ENCODE results near the gene RAPGEF3.

The RAPGEF3 gene

DNA sequence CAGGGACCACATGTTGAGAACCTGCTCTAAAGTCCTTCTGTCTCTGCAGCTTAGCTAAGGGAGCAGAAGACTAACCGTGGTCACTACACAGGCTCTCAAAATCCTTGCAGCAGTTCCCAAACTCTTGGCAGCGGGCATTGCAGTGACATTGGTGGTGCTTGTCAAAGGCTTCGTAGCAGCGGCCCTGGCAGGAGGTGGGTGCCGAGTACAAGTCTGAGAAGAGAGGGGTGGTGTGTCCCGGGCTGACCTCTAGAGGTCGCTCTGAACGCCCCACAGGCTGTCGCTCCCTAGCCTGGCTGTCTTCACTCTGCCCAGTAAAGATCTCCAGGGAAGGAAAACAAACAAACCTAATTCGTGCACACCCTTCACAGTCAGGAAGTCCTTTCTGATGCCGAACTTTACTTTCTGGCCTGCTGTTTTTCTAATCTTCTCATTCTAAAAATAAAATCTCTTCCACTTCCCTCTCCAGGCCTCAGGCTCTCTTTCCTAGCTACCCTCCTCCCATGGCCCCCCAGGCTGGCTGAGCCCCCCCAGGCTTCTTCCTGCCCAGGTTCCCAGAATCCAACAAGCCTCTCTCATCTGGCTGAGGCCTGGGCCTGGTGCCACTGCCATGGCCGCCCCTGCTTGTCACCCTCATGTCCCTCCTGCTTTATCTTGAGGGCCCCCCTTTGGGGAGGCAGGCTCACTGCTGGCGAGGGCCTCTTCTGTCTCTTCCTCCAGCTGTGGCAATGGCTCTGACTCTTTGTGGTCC lies 41.1 kb downstream of the RAPGEF3 start:
- DNase-seq, result no peak

GRCh38 chr12:47717046-47717442 lies 41.6 kb downstream of the RAPGEF3 start:
- DNase-seq, result no peak

DNA sequence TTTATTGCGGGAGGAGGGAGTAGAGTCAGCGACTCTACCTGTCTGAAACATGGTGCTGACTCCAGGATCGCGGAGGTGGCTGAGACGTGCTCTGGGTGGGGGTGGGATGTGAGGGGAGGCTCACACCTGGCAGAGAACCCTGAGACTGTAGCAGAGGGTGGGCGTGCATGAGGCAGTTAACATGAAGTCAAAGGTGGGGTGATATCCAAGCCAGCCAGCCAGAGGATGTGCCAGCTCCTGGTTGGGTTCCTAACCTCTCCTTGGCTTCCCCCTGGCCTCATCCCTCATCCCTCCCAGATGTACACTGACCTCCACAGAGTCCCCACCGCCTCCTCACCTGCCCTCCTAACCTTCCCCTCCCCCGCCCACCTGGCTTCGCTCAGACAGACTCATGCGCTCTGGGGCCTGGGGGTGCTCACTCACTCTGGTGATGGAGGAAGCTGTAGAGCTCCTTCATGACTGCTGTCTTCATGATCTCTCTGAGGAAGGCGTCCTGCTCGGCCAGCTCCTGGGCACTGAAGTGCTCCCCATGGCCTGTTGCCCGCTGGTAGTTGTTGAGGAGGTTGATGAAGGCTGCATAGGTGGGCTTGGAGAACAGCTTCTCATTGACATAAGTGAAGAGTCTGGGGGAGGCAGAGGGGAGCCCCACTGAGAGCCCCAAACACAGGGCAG lies 42.7 kb downstream of the RAPGEF3 start:
- no peak for DNase-seq

- DNase-seq, result peak; percentile 78
These were observed 43.2 kb downstream of the RAPGEF3 start for GRCh38 chr12:47715393-47715876.

GRCh38 chr12:47714826-47715386 lies 43.8 kb downstream of the RAPGEF3 start:
- no peak for DNase-seq

DNA sequence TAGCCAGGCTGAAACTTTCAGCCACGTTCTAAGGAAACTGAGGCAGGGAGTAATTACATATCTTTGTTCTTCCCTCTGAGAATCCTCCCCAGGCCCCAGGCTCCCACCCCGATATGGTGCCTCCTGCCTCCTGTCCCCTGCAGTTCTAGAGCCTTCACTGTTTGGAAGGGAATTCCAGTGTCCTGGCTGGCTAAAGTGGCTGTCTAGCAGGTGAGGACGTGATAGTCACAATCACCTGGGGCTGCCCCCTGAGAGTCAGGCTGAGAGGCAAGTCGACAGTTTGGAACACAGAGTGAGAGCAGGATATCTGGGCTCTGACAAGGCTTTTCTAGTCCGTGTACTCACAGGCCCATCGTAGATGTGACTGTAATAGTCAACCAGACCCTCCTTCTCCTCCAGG lies 46.5 kb downstream of the RAPGEF3 start:
- no peak for DNase-seq

- no peak for DNase-seq
These were observed 47.2 kb downstream of the RAPGEF3 start for GRCh38 chr12:47711448-47711847.

GRCh38 chr12:47710278-47710677 lies 48.4 kb downstream of the RAPGEF3 start:
- DNase-seq, result no peak

DNA sequence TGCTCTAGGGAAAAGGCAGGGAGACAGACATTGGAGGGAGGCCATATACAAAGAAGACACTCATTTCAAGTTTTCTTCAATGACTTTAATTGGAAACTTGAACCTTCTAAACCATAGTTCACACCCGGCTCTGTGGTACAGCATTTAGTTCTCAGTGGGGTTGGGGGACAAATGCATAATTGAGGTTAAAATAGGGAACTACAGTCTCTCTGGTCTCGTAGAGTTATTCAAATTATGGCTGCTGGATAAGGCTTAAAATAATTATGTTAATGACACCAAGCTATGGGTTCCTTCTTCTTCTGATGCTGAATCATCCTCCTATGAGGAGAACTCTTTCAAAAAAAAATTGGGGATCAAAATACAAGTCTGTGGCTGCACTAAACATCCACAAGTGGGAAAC lies 49.0 kb downstream of the RAPGEF3 start:
- DNase-seq, result no peak

DNA sequence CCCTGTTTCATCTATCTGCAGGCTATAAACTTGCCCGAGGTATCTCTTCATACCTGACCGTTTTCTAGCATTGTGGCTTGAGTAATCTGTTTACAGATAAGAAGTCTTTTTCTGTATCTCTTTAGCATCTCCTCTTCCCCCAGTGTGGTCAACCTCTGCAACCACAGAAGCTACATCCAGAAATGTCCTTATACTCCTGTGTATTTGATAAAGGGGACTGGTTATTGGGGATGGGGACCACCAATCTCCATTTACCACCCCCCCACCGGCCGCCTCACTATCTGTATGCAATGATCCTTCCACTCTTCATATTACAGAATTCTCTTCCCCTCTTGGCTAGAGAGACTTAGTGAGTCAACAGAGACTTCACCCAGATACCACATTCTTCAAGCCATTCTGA lies 49.4 kb downstream of the RAPGEF3 start:
- DNase-seq, result no peak

- no peak for DNase-seq
These were observed 50.7 kb downstream of the RAPGEF3 start for GRCh38 chr12:47707905-47708543.

DNA sequence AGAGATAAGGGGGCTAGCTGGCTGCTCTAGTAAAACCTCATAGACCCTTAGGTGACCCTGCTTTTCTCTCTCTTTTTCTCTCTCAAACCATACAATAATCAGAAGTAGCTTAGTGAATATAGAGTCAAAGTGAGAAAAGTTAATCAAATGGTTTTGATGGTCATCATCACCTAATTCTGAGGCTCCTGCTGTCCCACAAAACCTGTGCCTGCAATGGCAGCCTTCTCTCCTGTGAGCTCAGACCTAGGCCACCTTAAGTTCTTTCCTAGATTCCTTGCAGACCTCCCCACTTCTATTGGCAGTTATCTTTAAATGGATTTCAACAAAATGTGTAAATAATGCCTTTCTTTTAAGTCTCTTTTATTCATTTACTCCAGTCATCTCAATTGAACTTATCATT lies 51.3 kb downstream of the RAPGEF3 start:
- DNase-seq, result no peak

DNA sequence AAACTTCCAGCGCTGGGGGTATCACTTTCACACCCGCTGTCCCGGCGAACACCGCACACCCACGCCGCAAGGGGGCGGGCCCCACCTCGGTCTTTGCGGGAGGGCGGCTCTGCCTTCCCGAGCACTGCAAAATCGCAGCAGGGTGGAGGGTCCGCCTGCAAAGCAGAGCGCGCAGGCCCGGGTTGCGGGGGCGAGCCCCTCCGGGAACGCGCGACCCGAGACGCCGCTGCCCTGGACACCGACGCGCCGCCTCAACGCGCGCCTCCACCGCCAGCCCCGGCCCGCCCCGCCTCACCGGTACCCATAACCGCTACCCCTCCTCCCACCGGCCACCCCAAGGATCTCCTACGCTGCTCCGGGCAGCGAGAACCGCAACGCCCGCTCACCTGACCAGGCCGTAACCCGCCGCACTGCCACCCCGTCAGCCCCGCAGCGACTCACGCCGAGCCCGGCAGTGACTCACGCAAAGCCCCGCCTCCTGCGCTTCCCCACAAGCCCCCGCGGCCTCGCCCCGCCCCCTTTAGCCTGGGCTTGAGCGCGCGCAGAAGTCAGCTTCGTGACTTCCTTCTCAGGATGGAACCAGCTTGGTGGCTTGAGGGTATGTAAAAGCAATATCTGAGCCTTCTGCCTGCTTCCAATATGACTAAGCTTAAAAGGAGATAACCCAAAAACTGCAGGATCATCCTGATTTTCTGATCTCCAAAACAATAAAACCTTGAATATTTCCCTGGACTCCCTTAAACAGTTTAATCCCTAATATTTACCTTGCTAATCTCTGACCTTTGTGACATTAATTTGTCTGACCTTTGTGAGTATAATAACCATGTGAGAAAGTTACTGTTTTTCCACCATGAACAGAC lies 52.9 kb downstream of the RAPGEF3 start, which contains the start of gene RPAP3:
RPAP3 (minus strand) TSS at position 465 of the 860 bp plus-strand sequence. CDS start 3,190 bp downstream, outside the sequence.
- DNase-seq, result peak; percentile 88

- DNase-seq, result no peak
These were observed 53.5 kb downstream of the RAPGEF3 start for GRCh38 chr12:47705229-47705565.

DNA sequence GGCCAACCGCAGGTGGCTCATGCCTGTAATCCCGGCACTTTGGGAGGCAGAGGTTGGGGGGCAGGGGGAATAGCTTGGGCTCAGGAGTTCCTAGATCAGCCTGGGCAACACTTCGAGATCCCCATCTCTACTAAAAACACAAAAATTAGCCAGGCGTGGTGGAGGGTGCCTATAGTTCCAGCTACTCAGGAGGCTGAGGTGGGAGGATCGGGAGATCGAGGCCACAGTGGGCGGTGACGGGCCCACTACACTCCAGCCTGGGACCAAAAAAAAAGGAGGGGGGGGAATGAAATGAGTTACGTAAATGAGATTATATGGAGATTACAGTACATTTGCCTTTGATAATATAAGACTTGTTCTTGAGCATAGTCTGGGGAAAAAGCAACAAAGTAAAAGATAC lies 54.0 kb downstream of the RAPGEF3 start:
- DNase-seq, result no peak

- no peak for DNase-seq
These were observed 58.4 kb downstream of the RAPGEF3 start for GRCh38 chr12:47700263-47700662.

DNA sequence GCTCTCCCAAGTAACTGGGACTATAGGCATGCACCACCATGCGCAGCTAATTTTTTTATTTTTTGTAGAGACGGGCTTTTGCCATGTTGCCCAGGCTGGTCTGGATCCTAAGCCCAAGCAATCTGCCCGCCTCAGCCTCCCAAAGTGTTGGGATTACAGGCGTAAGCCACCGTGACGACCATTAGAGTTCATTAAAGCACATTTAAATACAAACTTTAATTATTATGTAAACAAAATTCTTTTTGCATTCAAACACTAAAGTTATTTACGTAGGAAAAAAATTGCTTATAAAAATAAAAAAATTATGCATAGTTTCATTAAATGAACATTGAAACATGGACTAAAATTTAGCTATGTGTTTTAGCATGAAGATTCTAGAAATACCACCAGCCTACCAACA lies 60.0 kb downstream of the RAPGEF3 start:
- no peak for DNase-seq

DNA sequence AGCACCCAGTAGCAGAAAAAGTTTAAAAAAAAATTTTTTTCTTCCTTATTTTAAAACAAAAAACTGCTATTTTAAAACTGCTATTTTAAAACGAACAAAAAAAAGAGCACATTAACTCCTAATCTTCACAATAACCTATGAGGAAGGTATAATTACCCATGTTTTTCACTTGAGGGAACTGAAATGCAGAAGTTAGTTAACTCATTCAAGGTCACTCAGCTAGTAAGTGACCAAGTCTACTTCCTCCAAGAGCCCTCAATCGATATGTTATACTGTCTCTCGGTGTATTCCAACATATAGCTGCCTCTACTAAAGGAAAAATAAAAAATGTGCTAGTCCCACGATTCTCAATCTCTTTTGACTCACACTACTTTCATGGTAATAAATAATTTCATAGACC lies 60.6 kb downstream of the RAPGEF3 start:
- no peak for DNase-seq

DNA sequence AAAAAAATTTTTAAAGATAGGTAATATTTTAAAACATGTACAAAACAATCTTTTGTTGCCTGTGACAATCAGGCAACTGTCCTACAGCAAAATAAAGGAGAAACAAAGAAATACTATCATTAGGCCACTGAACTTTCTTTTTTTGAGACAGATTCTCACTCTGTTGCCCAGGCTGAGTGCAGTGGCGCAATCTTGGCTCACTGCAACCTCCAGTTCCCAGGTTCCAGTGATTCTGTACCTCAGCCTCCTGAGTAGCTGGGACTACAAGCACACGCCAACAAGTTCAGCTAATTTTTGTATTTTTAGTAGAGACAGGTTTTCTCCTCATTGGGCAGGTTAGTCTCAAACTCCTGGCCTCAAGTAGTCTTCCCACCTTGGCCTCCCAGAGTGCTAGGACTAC lies 69.5 kb downstream of the RAPGEF3 start:
- DNase-seq, result no peak

GRCh38 chr12:47687636-47688035 lies 71.0 kb downstream of the RAPGEF3 start:
- DNase-seq, result no peak

- DNase-seq, result peak; percentile 22
These were observed 71.9 kb downstream of the RAPGEF3 start for GRCh38 chr12:47686645-47687240.

All from NCI-H2171 treated with DMSO at 0.1 percent for 48 hours (cell line).